Measurements from ENCODE around the gene SMIM13.

SMIM13 gene

DNA sequence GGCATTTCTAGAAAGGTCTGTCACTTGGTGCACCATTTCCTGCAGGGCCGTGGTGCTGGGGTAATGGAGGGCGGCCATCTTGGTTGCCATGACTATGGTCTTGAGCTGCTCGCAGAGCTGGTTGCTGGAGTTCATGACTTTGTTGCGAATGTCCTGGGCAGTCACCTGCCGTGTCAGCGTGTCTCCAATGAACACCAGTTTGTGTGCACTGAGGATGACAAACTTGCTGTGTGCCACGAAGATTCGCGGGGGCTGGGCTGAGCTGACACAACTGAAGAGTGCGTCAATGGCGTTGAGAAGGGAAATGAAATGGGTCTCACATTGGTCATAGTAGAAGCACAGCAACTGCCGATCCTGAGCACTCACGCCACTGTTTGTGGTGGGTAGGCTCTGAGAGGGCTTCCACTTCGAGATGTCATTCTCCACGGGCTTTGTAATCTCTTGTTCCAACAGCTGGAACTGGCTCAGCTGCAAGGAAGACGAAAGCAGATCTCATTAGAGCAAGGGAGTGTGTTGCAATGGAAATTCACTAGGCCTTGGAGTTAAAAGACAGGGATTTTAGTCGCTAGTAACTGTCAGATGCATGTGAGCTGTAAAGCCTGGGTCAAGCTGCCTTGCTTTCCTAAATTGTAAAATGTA lies 91.7 kb downstream of the SMIM13 start:
- no peak overlapping the region for H3K4me3 ChIP-seq (ENCODE audit: low read depth, low read length)
- TF ChIP-seq, protein P1, sequence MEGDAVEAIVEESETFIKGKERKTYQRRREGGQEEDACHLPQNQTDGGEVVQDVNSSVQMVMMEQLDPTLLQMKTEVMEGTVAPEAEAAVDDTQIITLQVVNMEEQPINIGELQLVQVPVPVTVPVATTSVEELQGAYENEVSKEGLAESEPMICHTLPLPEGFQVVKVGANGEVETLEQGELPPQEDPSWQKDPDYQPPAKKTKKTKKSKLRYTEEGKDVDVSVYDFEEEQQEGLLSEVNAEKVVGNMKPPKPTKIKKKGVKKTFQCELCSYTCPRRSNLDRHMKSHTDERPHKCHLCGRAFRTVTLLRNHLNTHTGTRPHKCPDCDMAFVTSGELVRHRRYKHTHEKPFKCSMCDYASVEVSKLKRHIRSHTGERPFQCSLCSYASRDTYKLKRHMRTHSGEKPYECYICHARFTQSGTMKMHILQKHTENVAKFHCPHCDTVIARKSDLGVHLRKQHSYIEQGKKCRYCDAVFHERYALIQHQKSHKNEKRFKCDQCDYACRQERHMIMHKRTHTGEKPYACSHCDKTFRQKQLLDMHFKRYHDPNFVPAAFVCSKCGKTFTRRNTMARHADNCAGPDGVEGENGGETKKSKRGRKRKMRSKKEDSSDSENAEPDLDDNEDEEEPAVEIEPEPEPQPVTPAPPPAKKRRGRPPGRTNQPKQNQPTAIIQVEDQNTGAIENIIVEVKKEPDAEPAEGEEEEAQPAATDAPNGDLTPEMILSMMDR (IDR thresholded peaks at IDR 0.05; ENCODE audit: control insufficient read depth, extremely low read depth, insufficient read depth): no peak
- DNase-seq (ENCODE audit: low read depth): no peak

DNA sequence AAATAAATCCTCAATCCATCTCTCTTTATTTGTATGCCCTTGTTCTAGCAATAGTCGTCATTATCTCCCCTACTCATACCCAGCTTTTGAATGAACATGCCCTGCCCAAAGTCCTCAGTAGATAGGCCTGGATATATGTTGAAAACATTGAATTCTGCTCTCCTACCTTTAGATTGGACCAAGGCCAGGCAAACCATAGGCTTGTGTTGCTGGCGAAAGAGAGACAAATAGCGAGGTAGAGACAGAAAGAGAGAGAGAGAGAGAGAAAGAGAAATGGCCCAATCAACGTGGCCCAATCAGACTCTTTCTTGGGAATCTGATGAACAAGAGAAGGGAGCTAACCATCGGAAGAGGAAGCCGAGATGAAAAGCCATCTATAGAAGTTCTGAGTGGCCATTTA lies 93.7 kb downstream of the SMIM13 start:
- TF ChIP-seq, protein P1 (IDR thresholded peaks at IDR 0.05; ENCODE audit: control insufficient read depth, extremely low read depth, insufficient read depth): no peak
- H3K4me3 ChIP-seq (ENCODE audit: low read depth, low read length): no peak overlapping the region
- DNase-seq (ENCODE audit: low read depth): no peak
